Measurements from ENCODE around the gene IARS2. TPM values are rescaled to one million over a fixed set of nuclear protein-coding genes. Genes with fewer than 3 reads are reported as not detected.
"Not testable (repeated sequence)": the region's sequence is repeated elsewhere in the genome, so short reads cannot be mapped to it uniquely, and the experiment has no call there.

Gene IARS2
- total RNA-seq, 2 donors from 2014 or later: 43.4 to 52.0 TPM

DNA sequence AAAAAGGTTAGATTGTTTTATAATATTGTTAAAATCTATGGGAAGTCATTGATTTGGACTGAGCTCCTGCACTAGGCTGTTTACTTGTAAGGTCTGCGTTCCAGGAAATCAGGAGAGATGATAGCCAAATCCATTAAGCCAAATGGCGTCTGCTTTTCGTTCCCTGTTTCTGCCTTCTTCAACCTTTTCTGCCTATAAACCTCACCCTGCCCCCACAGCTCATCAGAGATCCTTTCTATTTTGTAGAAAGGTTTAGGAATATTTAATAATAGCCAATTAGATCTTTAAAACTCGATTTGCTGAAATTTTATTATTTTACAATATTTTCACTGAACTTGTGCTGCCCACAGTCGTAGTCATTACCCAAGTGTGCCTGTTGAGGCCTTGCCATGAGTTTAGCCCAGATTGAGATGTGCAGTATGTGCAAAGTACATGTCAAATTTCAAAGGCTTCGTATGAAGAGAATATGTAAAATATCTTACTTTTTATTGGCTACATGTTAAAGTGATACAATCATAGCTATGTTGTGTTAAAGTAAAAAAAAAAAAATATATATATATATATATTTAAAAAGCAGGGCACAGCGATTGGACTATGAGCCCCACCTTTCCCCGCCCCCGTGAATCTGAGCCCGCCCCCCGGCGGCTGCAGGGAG is 444 bp upstream of the IARS2 start:
- DNase-seq (ENCODE audit: low spot score): no peak
- intact Hi-C loops (cut with DNase I): loop anchor here (5.0 to 10.0 kb wide), 2 partner anchors 46 to 59 kb away; partner anchors contain the start of gene EPRS1 (in 1 of the 2)

DNA sequence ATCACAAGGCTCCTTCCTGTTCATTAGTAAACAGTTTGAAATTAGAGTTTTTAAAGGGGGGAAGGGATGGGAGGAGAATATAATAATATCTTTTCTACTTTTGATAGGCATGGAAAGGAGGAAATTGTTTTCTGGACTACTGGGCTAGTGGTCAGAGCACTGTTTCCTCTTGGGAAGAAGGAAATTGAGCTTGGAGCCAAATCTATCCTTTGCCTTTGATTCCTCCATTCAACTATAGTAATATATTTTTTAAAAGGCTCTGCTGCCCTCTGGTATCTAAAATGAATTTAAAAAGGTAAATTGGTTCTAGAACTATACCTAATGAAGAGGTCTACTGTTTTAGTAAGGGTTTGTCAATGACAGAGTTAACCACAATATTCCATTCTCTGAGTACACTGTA is 5.9 kb downstream of the IARS2 start:
- intact Hi-C loops (cut with DNase I): loop anchor here in 1 of 2 donors (10.0 kb wide), 1 partner anchor 65 kb away; no protein-coding TSS in a partner anchor
- DNase-seq (ENCODE audit: low spot score): no peak

DNA sequence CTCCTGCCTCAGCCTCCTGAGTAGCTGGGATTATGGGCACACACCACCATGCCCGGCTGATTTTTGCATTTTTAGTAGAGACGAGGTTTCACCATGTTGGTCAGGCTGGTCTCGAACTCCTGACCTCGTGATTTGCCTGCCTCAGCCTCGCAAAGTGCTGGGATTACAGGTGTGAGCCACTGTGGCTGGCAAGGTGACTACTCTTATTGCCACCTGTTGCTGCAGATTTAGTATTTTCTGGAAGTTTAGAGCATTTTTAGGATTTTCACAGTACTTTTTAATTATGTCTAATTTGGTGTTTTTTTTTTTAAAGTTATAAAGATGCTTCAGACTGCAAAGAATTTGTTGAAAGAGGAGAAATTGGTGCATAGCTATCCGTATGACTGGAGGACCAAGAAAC is 16.5 kb downstream of the IARS2 start:
- DNase-seq (ENCODE audit: low spot score); intact Hi-C loops (cut with DNase I): not testable (repeated sequence)

DNA sequence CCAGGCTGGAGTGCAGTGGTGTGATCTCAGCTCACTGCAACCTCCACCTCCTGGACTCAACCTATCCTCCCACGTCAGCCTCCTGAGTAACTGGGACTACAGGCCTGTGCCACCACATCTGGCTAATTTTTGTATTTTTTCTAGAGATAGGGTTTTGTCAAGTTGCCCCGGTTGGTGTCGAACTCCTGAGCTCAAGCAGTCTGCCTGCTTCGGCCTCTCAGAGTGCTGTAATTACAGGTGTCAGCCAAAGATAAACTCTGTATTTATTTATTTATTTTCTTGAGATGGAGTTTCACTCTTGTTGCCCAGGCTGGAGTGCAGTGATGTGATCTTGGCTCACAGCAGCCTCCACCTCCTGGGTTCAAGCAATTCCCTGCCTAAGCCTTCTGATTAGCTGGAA is 18.7 kb downstream of the IARS2 start:
- intact Hi-C loops (cut with DNase I); DNase-seq (ENCODE audit: low spot score): not testable (repeated sequence)

DNA sequence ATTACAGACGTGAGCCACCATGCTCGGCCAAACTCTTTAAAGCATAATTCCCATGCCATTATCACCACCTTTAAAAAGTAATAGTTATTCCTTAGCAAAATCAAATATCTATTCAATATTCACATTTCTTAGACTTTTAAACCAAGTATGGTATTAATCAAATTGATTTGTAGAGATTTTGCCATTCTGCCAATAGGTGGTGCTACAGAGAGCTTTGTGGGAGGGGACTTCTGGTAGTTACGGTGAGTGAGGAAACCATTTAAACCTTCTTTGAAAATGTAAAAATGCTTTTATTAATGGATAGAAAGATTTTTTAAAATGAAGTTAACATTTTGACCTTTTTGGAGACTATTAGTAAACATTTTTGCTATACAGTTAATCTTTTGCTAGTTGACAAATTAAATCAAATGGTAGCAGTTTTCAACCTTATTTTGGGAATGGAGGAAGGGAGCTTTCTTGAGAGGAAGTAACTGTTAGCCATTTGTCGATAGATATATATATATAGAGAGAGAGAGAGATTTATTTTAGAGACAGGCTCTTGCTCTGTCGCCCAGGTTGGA is 19.3 kb downstream of the IARS2 start:
- no peak for DNase-seq (ENCODE audit: low spot score)
- intact Hi-C loops (cut with DNase I): no loop called here

DNA sequence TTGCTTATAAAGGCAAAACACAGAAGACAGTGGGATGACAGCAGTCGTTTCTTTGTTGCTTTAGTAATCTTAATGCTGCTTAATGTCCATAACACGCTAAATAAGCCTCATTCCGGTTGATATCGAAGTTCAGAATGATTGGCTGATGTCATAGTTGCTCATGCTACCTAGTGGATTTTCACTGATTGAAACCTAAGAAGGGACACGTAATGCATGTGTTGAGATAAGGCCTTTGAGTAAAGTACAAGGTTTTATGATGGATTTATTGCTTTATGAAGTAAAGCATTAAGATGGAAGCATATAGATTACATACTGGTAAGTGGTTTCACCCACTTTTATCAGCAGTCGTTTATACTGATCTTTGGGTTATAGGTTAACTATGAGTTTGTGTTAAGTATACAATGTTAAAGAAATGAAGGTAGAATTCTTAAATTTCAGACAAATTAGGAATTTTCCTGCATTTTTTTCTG is 25.1 kb downstream of the IARS2 start:
- DNase-seq (ENCODE audit: low spot score): no peak
- intact Hi-C loops (cut with DNase I): no loop called here

DNA sequence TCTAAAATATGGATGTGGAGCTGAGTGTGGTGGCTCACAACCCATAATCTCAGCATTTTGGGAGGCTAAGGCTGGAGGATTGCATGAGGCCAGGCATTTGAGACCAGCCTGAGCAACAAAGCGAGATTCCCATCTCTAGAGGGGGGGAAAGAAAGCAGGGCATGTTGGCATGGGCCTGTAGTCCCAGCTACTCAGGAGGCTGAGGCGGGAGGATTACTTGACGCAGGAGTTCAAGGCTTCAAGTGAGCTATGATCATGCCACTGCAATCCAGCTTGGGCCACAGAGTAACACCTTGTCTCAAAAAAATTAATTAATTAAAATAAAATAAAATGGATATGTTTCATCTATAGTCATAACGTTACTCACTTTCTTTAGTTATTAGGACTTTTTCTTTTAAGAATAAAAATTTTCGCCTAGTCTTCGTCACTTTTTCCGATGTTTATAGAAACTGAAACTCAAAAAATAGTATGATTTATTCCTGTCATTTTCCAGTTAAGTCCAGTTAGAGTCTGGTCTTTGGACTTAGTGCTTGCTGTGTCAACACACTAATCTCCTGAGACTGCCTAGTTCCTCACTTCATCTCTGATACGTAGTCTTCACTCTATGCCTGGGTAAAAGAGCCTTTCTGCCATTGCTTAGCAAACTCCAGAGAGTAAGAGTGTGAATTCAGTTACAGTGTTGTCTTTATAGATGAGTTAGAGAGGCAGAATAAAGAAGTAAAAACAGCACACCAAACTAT is 28.0 kb downstream of the IARS2 start:
- no peak for DNase-seq (ENCODE audit: low spot score)
- intact Hi-C loops (cut with DNase I): no loop called here

DNA sequence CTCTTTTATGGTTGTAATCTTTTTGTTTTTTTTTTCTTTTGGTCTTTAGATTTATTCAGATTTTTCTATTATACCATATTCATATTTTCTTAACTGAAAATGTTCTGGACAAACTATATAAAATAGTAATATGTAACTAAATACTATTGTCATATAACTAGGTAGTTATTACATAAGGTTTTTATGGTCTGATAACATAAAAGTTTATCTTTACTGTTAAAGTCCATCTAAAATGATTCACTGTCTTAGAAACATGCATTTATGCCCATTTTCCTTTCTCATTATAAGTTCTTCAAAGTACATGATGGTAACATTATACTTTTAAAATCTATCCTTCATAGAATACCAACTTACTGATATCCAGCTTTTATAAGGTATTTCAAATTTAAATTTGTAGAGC is 29.1 kb downstream of the IARS2 start:
- intact Hi-C loops (cut with DNase I): no loop called here
- DNase-seq (ENCODE audit: low spot score): no peak

DNA sequence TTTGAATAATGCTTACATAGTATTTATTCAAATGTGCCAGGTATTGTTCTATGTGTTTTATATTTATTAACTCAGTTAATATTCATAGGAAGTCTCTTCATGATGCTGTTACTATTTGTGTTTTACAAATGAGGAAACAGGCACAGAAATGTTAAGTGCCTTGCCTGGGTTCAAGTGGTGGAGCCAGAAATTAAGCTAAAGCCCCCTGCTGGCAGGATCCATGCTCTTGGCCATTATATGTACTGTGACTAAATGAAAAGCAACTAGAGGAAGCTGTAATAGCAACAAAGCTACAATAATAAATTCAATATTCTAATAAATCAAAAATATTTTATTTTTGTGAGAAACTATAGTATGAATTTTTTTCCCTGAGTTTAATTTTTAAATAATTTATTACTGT is 30.0 kb downstream of the IARS2 start:
- intact Hi-C loops (cut with DNase I): no loop called here
- no peak for DNase-seq (ENCODE audit: low spot score)

DNA sequence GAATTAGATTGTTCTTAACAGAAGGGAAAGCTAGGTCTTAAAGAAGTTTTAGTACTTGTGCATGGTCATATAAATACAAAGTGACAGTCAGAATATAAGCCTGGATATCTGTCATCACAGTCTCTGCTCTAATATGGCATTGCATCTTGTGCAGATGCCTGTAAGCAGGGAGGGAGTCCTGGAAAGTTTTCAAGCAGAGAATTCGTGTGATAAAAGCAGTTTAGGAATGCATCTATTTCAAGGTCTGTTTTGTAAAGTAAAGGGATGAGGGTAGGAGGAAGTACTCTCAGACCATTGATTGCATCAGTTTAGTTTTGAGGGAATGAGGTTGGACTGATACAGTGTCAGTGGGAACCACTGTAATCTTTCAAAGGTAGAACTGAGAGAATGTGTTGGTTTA is 30.6 kb downstream of the IARS2 start:
- intact Hi-C loops (cut with DNase I): no loop called here
- no peak for DNase-seq (ENCODE audit: low spot score)

DNA sequence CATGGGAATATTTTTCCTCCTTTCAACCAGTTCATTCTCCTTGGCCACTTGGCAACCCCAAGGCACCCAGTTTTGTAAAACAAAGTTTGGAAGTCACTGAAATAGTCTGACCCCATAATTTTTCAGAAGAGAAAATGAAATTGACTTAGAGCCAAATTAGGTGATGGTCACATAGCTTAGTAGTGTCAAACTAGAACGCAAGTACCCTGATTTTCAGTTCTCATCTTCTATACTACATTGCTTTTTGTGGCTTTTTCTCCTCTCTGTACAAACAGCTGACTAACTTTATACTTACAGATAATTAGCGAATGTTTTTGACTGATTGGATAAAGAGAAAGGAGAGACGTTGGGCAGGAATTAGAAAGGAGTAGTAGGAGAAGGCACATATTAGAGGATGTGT is 33.1 kb downstream of the IARS2 start:
- no peak for DNase-seq (ENCODE audit: low spot score)
- intact Hi-C loops (cut with DNase I): no loop called here

DNA sequence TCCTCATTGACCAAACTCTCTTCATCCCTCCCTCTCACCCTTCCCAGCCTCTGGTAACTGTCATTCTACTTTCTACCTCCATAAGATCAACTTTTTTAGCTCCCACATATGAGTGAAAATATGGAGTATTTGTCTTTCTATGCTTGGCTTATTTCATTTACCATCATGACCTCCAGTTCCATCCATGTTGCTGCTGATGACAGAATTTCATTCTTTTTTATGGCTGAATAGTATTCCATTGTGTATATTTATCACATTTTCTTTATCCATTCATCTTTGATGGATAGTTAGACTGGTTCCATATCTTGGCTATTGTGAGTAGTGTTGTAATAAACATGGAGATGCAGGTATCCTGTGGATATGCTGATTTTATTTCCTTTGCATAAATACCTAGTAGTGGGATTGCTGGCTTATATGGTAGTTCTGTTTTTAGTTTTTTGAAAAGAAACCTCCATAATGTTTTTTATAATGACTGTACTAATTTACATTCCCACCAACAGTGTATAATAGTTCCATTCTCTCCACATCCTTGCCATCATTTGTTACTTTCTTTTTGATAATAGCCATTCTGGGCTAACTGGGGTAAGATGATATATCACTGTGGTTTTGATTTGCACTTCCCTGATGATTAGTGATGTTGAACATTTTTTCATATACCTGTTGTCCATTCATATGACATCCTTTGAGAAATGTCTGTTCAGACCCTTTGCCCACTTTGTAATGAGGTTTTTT is 35.7 kb downstream of the IARS2 start:
- DNase-seq (ENCODE audit: low spot score): no peak
- intact Hi-C loops (cut with DNase I): no loop called here

DNA sequence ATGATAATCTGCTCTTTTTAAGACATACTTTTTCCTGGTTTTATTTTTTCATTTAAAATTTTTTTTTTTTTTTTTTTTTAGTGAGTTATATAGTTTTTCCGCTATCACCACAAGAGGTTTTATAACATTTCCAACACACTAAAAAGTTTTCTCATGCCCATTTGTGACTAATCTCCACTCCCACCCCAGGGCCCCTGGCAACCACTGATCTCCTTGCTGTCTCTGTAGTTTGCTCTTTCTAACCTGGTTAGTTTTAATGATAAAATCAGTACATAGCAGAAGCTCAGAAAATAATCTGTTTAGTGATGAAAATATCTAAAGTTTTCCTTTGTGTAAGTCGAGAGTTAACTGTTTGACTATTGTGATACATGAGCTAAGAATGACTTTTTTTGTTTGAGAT is 41.8 kb downstream of the IARS2 start:
- DNase-seq (ENCODE audit: low spot score): no peak
- intact Hi-C loops (cut with DNase I): no loop called here

DNA sequence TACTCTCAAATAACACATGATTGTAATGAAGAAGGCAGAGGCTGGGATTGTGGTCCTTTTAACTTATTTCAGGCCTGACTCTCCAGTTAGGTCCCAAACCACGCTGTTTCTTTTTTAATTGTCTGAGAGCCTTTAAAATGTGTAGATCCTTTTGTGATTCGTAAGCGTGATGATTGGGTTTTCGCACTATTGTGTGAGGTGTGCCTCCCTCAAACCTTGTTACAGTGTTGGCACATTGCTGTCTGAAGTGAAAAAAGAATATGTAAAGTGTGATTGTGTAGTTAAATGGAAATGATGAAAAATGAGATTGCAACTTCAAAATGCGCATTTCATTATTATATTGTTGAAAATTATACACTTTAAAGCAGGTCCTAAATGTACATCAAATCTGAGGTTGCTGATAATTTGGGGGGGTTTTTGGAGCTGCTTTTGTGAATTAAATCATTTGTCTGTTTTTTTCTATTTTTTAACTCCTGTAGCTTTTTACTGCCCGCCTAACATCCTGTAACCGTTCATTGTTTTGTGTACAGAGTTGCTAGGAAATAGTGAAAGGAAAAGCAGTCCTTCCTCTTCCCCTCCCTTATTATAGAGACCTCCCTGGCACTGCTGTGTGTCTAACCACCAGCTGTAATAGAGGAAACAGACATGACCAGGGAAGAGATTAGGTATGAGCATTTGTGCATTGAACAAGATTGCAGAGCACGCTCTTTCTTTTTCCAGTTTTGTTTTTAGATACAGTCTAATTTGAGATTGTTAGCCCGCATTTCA is 43.3 kb downstream of the IARS2 start:
- intact Hi-C loops (cut with DNase I): no loop called here

DNA sequence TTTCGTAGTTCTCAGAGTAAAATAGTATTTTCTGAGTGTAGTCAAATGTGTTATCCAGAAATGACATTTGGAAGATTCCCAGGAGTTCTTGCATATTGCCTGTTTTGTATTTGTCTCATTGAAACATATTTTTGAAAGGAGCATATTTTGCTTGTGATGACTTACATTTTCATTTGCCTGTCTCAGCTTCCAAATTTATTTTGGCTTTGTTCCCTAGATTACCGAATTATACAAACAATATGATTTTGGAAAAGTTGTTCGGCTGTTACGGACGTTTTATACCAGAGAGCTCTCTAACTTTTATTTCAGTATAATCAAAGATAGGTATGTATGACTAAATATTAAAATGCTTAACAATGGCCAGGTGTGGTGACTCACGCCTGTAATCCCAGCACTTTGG is 46.0 kb downstream of the IARS2 start:
- intact Hi-C loops (cut with DNase I): no loop called here
- DNase-seq (ENCODE audit: low spot score): no peak

More for the DNA sequence above, 43.3 kb downstream of the IARS2 start:
- no peak for DNase-seq (ENCODE audit: low spot score)

DNA sequence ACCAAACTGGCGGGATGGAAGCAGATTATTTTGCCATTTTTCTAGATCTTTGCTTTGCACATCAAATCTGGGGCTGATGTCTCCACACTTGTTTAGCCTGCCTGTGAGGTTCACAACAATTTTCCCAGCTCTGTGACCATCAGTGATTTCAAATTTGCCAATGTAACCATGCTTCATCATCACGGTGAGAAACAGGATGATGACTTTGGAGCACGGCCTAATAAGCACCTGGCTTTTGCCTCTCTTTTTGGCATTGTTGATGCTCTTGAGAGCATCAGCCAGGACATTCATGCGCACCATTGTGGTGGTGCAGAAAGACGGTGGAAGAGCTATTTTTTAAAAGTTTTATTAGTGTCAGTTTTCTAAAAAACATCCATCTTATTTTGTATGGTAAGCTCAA is 50.1 kb downstream of the IARS2 start:
- DNase-seq (ENCODE audit: low spot score): no peak
- intact Hi-C loops (cut with DNase I): no loop called here

DNA sequence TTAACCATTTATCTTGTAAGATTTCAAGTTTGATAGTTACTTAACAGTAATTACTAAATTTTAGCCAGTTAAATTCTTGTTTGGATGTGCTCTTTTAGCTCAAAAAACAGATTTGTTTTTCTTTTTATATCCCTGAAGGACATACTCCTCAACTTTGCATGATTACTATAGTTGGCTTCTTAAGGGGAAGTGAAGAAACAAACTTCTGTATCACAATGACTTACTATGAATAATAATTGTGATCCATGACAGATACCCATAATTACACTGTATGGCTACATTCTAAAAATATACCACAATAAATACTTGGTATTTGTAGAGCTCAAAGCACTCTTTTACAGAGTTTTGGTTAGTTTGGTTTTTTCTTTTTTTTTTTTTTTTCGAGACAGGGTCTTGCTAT is 55.8 kb downstream of the IARS2 start:
- DNase-seq (ENCODE audit: low spot score): no peak
- intact Hi-C loops (cut with DNase I): no loop called here

DNA sequence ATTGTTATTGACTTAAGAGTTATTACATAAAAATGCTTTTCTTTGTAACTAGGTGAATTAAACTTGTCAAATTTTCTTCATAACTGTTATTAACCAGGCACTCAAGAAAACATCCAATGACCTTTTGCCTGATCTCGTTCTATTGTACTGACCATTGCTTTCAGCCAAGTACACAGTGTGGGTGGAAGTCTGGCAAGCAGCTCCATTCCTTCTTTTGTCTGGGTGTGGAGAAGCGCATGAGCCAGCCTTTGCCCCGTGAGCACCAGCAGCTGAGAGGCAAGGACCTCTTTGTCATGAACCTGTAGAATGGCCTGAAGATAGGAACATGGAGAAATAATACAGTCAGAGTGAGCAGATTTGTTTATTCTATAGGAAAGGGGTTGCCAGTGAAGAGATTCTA is 57.5 kb downstream of the IARS2 start:
- no peak for DNase-seq (ENCODE audit: low spot score)

DNA sequence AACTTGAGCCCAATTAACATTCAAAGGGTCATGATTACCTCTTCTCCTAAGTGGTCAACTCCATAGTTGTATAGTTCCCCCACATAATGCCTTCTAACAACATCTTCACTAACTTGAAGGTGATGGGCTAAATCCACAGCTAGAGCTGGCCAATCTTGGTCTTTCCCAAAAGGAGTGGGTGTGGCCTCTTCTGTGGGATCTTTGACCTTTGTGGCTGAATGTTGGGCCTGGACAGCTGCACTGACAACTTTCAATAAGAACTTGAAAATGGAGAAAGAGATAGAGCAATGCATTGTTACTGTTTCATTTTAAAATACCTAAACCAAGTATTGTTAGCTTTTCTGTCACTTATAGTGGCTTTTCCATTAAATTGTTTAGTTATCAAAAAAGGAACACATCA is 59.2 kb downstream of the IARS2 start:
- intact Hi-C loops (cut with DNase I): no loop called here
- DNase-seq (ENCODE audit: low spot score): no peak

More for the DNA sequence above, 57.5 kb downstream of the IARS2 start:
- intact Hi-C loops (cut with DNase I): no loop called here
